Transverse colon (tissue), 3 donors: ENCODE data around the gene PFKFB3.

Experiments used
- POLR2A ChIP-seq: fragments of 450-650 bp; IDR thresholded peaks from one replicate; pipeline ENCODE4 v1.6.1; 2016; ENCODE audit warnings: antibody characterized with exemption, mild to moderate bottlenecking, moderate library complexity
- TF ChIP-seq, protein P1 (sequence below), 5 experiments: fragments of 200-600 bp in 3 of 5; fragments of 450-650 bp in 2 of 5; sonication (generic) in 3 of 5; IDR thresholded peaks; 1 replicate in 2 of 5; 2 replicates in 3 of 5; pipeline ENCODE4 v1.5.1; 2016 to 2017; ENCODE audit warnings: antibody characterized with exemption in 5 of 5, inconsistent platforms in 3 of 5, mild to moderate bottlenecking in 2 of 5, moderate library complexity in 1 of 5

DNA sequence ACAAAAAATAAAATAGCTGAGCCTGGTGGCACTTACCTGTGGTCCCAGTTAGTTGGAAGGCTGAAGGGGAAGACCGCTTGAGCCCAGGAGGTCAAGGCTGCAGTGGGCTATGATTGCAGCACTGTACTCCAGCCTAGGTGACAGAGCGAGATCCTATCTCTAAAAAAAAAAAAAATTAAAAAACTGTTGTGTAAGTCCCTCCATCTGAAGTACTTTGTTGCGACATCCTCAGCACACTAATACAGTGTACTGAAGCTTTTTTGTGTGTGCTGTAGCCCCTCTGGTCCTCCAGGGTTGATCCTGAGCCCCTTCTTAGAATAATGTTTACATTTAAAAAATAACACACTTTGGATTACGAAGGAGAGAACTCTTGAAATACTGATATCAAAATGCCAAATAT, 71.3 kb downstream of the PFKFB3 start:
- TF ChIP-seq, protein P1, sequence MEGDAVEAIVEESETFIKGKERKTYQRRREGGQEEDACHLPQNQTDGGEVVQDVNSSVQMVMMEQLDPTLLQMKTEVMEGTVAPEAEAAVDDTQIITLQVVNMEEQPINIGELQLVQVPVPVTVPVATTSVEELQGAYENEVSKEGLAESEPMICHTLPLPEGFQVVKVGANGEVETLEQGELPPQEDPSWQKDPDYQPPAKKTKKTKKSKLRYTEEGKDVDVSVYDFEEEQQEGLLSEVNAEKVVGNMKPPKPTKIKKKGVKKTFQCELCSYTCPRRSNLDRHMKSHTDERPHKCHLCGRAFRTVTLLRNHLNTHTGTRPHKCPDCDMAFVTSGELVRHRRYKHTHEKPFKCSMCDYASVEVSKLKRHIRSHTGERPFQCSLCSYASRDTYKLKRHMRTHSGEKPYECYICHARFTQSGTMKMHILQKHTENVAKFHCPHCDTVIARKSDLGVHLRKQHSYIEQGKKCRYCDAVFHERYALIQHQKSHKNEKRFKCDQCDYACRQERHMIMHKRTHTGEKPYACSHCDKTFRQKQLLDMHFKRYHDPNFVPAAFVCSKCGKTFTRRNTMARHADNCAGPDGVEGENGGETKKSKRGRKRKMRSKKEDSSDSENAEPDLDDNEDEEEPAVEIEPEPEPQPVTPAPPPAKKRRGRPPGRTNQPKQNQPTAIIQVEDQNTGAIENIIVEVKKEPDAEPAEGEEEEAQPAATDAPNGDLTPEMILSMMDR (IDR thresholded peaks at IDR 0.05) = no peak
- no peak for TF ChIP-seq POLR2A
